PC-9 (cell line): Measurements from ENCODE around the gene TRIM58.

Experiments
- EZH2 ChIP-seq: fragments of 200-600 bp; sonication (generic); IDR thresholded peaks from 2 replicates; pipeline ENCODE4 v1.8.0; 2017; ENCODE audit warnings: antibody characterized with exemption, low read depth
- TF ChIP-seq, protein P1 (sequence below): fragments of 200-600 bp; sonication (generic); conservative IDR thresholded peaks from 2 replicates; pipeline ENCODE4 v1.6.1; 2017; ENCODE audit warnings: mixed run types, antibody characterized with exemption, mild to moderate bottlenecking, moderate library complexity

DNA sequence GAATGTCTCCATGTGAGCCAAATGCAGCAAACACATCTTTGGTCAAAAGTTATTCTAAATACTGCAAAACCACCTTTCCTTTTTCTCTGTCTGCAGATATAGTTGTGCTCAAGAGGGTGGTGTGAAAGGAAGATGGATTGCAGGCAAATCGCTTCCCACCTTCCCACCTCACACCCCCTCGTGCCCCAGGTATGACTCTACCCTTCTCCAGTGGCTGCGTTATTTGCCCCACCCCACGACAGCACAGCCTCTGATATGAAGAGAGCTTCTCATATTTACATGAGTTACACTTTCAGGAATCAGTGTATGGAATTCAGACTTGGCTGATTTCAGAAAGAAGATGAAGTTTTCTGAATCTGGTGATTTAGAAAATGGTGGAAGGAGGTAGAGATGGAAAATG, 5.8 kb downstream of the TRIM58 start:
- TF ChIP-seq, protein P1, sequence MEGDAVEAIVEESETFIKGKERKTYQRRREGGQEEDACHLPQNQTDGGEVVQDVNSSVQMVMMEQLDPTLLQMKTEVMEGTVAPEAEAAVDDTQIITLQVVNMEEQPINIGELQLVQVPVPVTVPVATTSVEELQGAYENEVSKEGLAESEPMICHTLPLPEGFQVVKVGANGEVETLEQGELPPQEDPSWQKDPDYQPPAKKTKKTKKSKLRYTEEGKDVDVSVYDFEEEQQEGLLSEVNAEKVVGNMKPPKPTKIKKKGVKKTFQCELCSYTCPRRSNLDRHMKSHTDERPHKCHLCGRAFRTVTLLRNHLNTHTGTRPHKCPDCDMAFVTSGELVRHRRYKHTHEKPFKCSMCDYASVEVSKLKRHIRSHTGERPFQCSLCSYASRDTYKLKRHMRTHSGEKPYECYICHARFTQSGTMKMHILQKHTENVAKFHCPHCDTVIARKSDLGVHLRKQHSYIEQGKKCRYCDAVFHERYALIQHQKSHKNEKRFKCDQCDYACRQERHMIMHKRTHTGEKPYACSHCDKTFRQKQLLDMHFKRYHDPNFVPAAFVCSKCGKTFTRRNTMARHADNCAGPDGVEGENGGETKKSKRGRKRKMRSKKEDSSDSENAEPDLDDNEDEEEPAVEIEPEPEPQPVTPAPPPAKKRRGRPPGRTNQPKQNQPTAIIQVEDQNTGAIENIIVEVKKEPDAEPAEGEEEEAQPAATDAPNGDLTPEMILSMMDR = no peak
- no peak for TF ChIP-seq EZH2
